Activated CD4-positive, alpha-beta T cell treated with anti-CD3 and anti-CD28 coated beads for 36 hours (primary cell): ENCODE measurements around the gene MPST. TPM values are rescaled to one million over a fixed set of nuclear protein-coding genes. Genes with fewer than 3 reads are reported as not detected.
"Not testable (repeated sequence)": the region's sequence is repeated elsewhere in the genome, so short reads cannot be mapped to it uniquely, and the experiment has no call there.

Source experiments
- ATAC-seq: fragments of 200-7000 bp; cut with Tn5 transposase; one replicate; pipeline ENCODE4 v1.10.0; 2021; ENCODE audit warnings: mild to moderate bottlenecking, moderate library complexity
- CTCF ChIA-PET: fragments of 350-600 bp; sonication (Branson Sonifier 250); formaldehyde crosslinking; loops from one replicate; lab custom pipeline; 2021; ENCODE audit warnings: antibody characterized with exemption; lab: Charles Lee
- POLR2A ChIA-PET: fragments of 350-600 bp; sonication (Branson Sonifier 250); formaldehyde crosslinking; loops from one replicate; lab custom pipeline; 2021; ENCODE audit warnings: antibody characterized with exemption, inconsistent platforms; lab: Charles Lee
- DNase-seq: peaks from one replicate; pipeline ENCODE4 v3.0.0-alpha.2; 2020
- H3K27ac Mint-ChIP-seq: one replicate; pipeline ENCODE4 v1.8.0; 2021; ENCODE audit warnings: mixed read lengths
- H3K27me3 Mint-ChIP-seq: one replicate; pipeline ENCODE4 v1.8.0; 2021; ENCODE audit warnings: mixed read lengths
- H3K36me3 Mint-ChIP-seq: one replicate; pipeline ENCODE4 v1.8.0; 2021; ENCODE audit warnings: low read depth, mixed read lengths
- H3K4me1 Mint-ChIP-seq: one replicate; pipeline ENCODE4 v1.8.0; 2021; ENCODE audit warnings: mixed read lengths
- H3K4me3 Mint-ChIP-seq: one replicate; pipeline ENCODE4 v1.8.0; 2021; ENCODE audit warnings: mild to moderate bottlenecking, moderate library complexity, mixed read lengths
- H3K9me3 Mint-ChIP-seq: one replicate; pipeline ENCODE4 v1.8.0; 2021; ENCODE audit warnings: low read depth, mixed read lengths
- intact Hi-C, 2 experiments: fragments of 100-400 bp; cut with DNase I in 1 of 2; cut with micrococcal nuclease in 1 of 2; formaldehyde crosslinking; loops; one replicate each; pipeline versions ENCODE4 v1.14.2 to v1.15.1; 2022 to 2024; cut with DNase I, micrococcal nuclease
- total RNA-seq, 2 experiments: library from RNA; stranded (reverse); gene quantifications; one replicate each; pipeline ENCODE4 v1.2.3, GENCODE V29; 2021

MPST gene
- total RNA-seq, 2 experiments from 2014 or later = 10.6 to 11.0 TPM

DNA sequence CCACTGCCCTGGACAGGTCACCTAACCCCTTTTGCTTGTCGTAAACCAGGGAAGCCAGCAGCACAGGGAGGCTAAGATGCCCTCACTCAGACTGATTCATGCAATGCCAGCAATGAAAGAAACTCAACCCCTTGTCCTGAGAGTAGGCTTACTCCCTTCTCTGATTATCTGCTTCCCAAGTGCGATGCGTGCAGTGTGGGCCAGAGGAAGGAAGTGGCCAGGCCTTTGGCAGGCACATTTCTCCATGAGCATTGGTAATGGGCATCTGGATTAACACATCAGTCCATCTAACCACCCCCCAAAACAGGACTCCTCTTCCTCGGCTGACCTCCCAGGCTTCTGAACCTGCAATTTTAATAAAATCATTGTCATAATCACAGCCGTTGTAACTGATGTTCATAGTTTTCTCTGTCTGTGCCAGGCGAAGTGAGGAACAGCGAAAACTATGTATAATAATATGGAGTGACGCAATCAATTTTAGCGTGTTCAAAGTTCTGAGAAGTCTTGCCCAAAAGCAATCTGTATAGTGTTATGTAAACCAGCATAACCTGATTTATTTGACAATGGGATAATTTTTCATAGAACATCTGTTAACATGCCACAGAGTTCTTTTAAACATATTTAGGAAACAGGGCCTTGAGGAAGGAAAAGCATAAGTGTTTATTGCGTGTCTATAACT, 34.2 kb upstream of the MPST start:
- peaks cover 17% of the 10 kb centered on the region for H3K9me3 Mint-ChIP-seq
- H3K4me1 Mint-ChIP-seq = peaks cover 6% of the 10 kb centered on the region
- peaks cover 21% of the 10 kb centered on the region for H3K27me3 Mint-ChIP-seq
- H3K36me3 Mint-ChIP-seq = peaks cover 9% of the 10 kb centered on the region
- ChIA-PET CTCF (interaction anchor here (2.2 kb wide), 1 partner anchor 214 kb away, joined by 7 read pairs; no protein-coding TSS in a partner anchor), POLR2A (no interaction called here)
- intact Hi-C loops = loop anchor here in 1 of 2 experiments (5.0 kb wide), 1 partner anchor 277 kb away; no protein-coding TSS in a partner anchor
- no peak for DNase-seq
- no peak overlapping the region for H3K27ac Mint-ChIP-seq
- no peak for ATAC-seq
- no peak overlapping the region for H3K4me3 Mint-ChIP-seq

DNA sequence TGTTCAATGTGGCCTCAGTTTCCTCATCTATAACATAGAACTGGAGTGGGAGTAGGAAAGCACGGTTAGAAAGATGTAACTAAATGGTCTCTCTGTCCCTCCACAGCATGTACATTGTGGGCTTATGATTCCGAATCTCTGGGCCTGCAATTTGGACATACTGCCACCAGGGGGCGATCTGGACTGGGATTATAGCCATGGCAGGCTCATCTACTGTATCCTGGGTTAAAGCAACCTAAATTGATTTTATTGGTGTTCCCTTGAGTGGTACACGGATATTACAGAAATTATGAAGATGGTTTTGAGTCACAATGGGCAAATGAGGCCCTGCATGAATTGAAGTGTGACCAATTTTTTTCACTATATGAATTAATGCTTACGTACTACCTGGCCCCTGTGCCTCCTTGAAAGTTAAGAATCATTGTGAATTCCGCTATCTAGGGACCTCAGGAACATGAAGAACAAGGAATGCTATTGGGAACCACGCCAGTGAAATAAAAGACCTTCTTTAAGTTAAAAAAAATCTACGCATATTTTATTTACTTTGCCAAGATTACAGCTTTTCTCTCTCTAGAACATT, 33.2 kb upstream of the MPST start:
- POLR2A ChIA-PET = interaction anchor here (0.6 kb wide), 1 partner anchor 136 kb away, joined by 3 read pairs; no protein-coding TSS in a partner anchor
- Mint-ChIP-seq H3K36me3 (peaks cover 9% of the 10 kb centered on the region), H3K4me3 (no peak overlapping the region), H3K27me3 (peaks cover 24% of the 10 kb centered on the region), H3K4me1 (peaks cover 6% of the 10 kb centered on the region), H3K9me3 (peaks cover 17% of the 10 kb centered on the region), H3K27ac (no peak overlapping the region)
- DNase-seq (peak; percentile 81), ATAC-seq (peak; percentile 83)
- intact Hi-C loops = loop anchor here (1.0 to 5.0 kb wide), 5 partner anchors 58 to 276 kb away; no protein-coding TSS in a partner anchor
- CTCF ChIA-PET = interaction anchor here (0.8 to 2.5 kb wide), 13 partner anchors 9 to 344 kb away, joined by 3 to 13 read pairs (median 3); no protein-coding TSS in a partner anchor

DNA sequence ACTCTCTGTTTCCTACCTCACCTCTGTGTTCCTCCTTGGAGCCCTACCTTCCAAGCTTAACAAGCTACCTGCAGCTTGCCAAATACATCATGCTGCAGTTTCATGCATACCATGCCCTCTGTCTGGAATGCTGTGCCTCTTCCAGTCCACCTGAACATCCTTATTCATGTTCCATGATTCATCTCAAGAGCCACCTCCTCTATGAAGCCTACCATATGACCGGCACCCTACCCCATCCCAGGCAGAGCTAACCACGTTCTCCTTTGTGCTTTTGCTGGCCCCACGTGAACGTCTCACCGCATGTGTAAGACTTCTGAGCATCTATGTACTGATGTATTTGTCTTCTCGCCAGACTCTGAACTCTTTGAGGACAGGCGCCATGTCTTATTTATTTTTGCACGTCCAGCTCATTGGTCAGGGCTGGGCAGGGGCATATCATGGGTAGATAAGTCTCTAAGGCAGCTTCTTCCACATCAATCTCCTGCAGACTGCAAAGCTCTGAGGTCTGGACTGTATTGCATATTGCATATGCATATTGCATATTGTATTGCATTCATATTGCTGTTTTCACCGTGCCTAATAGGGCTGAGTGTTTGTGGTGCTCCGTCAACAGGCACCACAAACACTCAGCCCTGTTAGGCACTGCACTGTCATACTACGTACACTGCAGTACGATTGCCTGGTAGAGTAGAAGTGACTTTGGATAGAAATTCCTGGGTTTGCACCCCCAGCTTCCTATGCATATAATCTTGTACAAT, 31.3 kb upstream of the MPST start:
- peaks cover 24% of the 10 kb centered on the region for H3K27me3 Mint-ChIP-seq
- peaks cover 6% of the 10 kb centered on the region for H3K4me1 Mint-ChIP-seq
- H3K27ac Mint-ChIP-seq = no peak overlapping the region
- no peak overlapping the region for H3K4me3 Mint-ChIP-seq
- ATAC-seq (no peak), DNase-seq (no peak)
- intact Hi-C loops = loop anchor here in 1 of 2 experiments (5.0 kb wide), 1 partner anchor 274 kb away; no protein-coding TSS in a partner anchor
- peaks cover 17% of the 10 kb centered on the region for H3K9me3 Mint-ChIP-seq
- ChIA-PET POLR2A (no interaction called here), CTCF (interaction anchor here (0.7 to 2.5 kb wide), 5 partner anchors 11 to 604 kb away, joined by 3 to 13 read pairs (median 4); no protein-coding TSS in a partner anchor)
- peaks cover 9% of the 10 kb centered on the region for H3K36me3 Mint-ChIP-seq

DNA sequence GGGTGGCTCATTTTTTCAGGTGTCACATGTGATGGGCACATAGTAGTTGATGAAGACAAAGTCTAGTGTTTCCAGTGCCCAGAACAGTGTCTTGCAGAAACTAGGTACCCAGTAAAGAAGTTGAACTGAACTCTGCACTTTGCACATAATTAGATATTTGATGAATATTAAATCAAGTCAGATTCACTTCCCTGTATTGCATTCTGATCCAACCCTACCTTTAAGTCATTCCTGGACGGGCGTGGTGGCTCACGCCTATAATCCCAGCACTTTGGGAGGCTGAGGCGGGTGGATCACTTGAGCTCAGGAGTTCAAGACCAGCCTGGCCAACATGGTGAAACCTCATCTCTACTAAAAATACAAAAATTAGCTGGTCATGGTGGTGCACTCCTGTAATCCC, 30.5 kb upstream of the MPST start:
- DNase-seq, H3K36me3 Mint-ChIP-seq, H3K4me3 Mint-ChIP-seq, H3K4me1 Mint-ChIP-seq, ATAC-seq, H3K27ac Mint-ChIP-seq: not testable (repeated sequence)
- H3K9me3 Mint-ChIP-seq = peaks cover 17% of the 10 kb centered on the region
- ChIA-PET CTCF (interaction anchor here (0.6 to 1.4 kb wide), 3 partner anchors 135 to 603 kb away, joined by 3 to 5 read pairs (median 4); no protein-coding TSS in a partner anchor), POLR2A (interaction anchor here (0.6 kb wide), 1 partner anchor 9 kb away, joined by 4 read pairs; no protein-coding TSS in a partner anchor)
- intact Hi-C loops = loop anchor here in 1 of 2 experiments (5.0 kb wide), 1 partner anchor 273 kb away; no protein-coding TSS in a partner anchor
- H3K27me3 Mint-ChIP-seq = peaks cover 24% of the 10 kb centered on the region

DNA sequence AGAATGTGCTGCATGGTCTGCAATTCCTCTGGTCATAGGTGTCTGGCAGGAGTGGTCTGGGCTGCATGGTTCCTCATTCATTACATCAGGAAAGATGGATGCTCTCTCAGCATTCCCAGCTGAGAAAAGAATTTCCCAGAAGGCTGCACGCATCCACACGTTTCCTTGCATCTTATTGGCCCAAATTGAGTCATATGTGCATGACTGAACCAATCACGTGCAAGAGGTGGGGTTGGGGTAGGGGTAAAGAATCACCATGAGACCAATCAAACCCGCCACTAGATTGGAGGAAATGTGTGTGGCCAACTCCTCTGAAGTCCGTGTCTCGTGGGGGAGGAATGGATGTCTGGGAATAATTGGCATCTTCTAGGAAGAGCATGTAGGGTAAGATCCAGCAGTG, 29.1 kb upstream of the MPST start:
- DNase-seq (no peak), ATAC-seq (no peak)
- Mint-ChIP-seq H3K27ac (no peak overlapping the region), H3K4me3 (no peak overlapping the region), H3K27me3 (peaks cover 25% of the 10 kb centered on the region), H3K36me3 (peaks cover 7% of the 10 kb centered on the region), H3K4me1 (peaks cover 6% of the 10 kb centered on the region), H3K9me3 (peaks cover 16% of the 10 kb centered on the region)
- ChIA-PET CTCF (interaction anchor here (0.6 to 1.0 kb wide), 3 partner anchors 8 to 202 kb away, joined by 3 read pairs; no protein-coding TSS in a partner anchor), POLR2A (no interaction called here)
- intact Hi-C loops = no loop called here

DNA sequence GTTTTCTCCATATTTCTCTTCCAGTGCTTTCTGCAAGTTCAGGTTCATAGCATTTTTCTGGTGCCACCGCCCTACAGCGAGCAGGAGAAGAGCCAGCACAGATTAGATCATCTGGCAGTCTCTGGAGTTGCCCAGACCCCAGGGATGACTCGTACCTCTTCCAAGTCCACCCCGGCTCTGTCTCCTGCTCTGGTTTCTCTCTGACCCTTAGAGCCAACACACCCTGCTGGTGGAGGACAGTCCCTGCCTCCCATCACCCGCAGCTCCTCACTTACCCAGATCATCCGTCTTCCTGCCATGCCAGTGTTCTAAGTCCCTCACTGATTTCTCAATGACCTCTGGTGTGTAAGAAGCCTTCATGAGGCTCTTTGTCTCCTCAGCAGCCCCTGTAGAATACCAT, 28.3 kb upstream of the MPST start:
- CTCF ChIA-PET = interaction anchor here (0.6 to 1.0 kb wide), 2 partner anchors 8 to 14 kb away, joined by 3 read pairs; no protein-coding TSS in a partner anchor

DNA sequence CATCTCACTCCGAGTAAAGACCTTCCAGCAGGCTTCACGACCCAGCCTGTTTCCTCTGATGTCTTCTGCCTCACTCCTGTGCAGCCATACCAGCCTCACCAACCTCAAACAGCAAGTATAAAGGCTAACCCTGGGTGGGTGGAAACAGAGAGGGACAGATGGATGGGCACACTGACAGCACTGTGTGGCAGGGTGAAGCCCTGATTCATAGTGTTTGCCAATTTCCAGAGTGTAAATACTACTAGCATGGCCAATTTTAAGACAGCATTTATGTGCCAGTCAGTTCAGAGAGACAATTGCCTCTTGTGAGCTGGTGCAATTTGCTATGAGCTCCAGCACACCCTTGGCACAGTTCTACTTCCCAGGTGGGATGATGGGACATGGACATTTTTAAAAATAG, 21.8 kb upstream of the MPST start:
- no peaks in the 10 kb centered on the region for H3K4me1 Mint-ChIP-seq
- H3K27me3 Mint-ChIP-seq = peaks cover 5% of the 10 kb centered on the region
- intact Hi-C loops = no loop called here
- H3K36me3 Mint-ChIP-seq = no peaks in the 10 kb centered on the region
- no peak for DNase-seq
- ATAC-seq = no peak
- no peak overlapping the region for H3K27ac Mint-ChIP-seq
- no peaks in the 10 kb centered on the region for H3K9me3 Mint-ChIP-seq
- H3K4me3 Mint-ChIP-seq = no peak overlapping the region
- ChIA-PET POLR2A (no interaction called here), CTCF (interaction anchor here (0.6 to 1.3 kb wide), 8 partner anchors 10 to 351 kb away, joined by 3 to 5 read pairs (median 4); a partner anchor contains a TSS)

More for the DNA sequence above, 28.3 kb upstream of the MPST start:
- intact Hi-C loops = no loop called here
- Mint-ChIP-seq H3K27ac (no peak overlapping the region), H3K4me1 (peaks cover 6% of the 10 kb centered on the region), H3K27me3 (peaks cover 25% of the 10 kb centered on the region), H3K36me3 (peaks cover 1% of the 10 kb centered on the region), H3K9me3 (peaks cover 8% of the 10 kb centered on the region), H3K4me3 (no peak overlapping the region)
- POLR2A ChIA-PET = no interaction called here
- no peak for ATAC-seq
- no peak for DNase-seq

DNA sequence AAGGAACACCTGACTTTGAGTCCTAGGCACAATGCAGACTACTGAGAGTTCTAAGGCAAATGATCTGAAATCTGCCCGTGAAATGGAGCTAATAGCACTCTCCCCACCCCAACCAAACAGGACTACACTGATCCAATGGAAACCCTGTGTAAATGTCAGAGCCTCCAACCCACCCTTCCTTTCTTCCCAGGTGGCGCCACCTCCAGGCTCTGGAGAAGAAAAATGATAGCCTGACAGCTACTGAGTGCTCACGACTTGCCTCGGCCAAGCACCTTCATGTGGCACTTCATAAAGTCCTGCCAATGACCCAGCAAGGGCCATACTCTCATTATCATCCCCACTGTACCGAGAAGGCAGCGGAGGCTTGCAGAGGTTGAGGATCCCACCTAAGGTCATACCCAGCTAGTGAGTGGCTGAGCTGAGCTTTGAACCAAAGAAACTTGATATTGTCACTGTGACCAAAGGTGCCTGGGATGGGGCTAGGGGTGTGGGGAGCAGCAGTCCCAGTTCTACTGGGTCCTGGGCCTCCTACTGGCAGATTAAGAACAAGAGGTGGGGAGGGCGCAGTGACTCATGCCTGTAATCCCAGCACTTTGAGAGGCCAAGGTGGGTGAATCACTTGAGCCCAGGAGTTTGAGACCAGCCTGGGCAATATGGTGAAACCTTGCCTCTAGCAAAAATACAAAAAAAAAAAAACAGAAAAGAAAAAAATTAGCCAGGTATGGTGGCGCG, 20.8 kb upstream of the MPST start:
- ChIA-PET POLR2A (interaction anchor here (0.7 kb wide), 1 partner anchor 326 kb away, joined by 3 read pairs; no protein-coding TSS in a partner anchor), CTCF (interaction anchor here (0.6 to 1.8 kb wide), 9 partner anchors 9 to 167 kb away, joined by 3 to 7 read pairs (median 4); a partner anchor contains a TSS)
- no peaks in the 10 kb centered on the region for H3K9me3 Mint-ChIP-seq
- H3K4me1 Mint-ChIP-seq = no peaks in the 10 kb centered on the region
- H3K36me3 Mint-ChIP-seq = no peaks in the 10 kb centered on the region
- ATAC-seq (peak; percentile 68), DNase-seq (peak; percentile 45)
- H3K27ac Mint-ChIP-seq = no peak overlapping the region
- intact Hi-C loops = no loop called here
- H3K27me3 Mint-ChIP-seq = peaks cover 3% of the 10 kb centered on the region
- H3K4me3 Mint-ChIP-seq = no peak overlapping the region

DNA sequence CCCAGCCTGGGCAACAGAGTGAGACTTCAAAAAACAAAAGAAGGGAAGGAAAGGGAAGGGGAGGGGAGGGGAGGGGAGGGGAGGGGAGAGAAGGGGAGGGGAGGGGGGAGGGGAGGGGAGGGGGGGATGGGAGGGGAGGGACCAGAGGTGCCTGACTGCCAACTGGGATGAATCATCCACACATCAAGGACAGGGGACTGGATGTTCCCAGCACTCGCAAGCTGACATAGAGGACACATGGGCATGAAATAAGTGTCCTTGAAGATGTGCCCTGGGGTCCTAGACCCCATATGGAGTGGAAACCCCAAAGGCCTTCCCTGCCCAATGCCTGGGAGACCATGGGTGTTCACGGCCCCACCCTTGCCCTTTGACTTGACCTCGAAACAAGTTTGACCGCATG, 20.1 kb upstream of the MPST start:
- CTCF ChIA-PET = interaction anchor here (0.6 to 1.8 kb wide), 5 partner anchors 13 to 81 kb away, joined by 3 to 7 read pairs (median 4); no protein-coding TSS in a partner anchor

More for the DNA sequence above, 20.1 kb upstream of the MPST start:
- intact Hi-C loops = no loop called here
- POLR2A ChIA-PET = no interaction called here
- Mint-ChIP-seq H3K27me3 (peaks cover 2% of the 10 kb centered on the region), H3K4me3 (no peak overlapping the region), H3K36me3 (no peaks in the 10 kb centered on the region), H3K4me1 (no peaks in the 10 kb centered on the region), H3K9me3 (no peaks in the 10 kb centered on the region), H3K27ac (no peak overlapping the region)
- no peak for DNase-seq
- no peak for ATAC-seq
